ENCODE data around the gene BCKDHB. TPM values are rescaled to one million over a fixed set of nuclear protein-coding genes. Genes with fewer than 3 reads are reported as not detected.
A peak's percentile ranks its signal among the peaks of the same experiment; 100 is the strongest.

BCKDHB gene
- total RNA-seq, 1 donor from 2014 or later, result 21.5 TPM

GRCh38 chr6:80154160-80154559 lies 47.7 kb downstream of the BCKDHB start:
- H3K27me3 ChIP-seq (ENCODE audit: control insufficient read depth, insufficient read depth, low read length), result no peaks in the 10 kb centered on the region
- H3K4me3 ChIP-seq (ENCODE audit: low read depth, low read length), result no peak overlapping the region
- no peak for TF ChIP-seq CTCF (IDR thresholded peaks at IDR 0.05; ENCODE audit: insufficient read depth, low read length, poor library complexity, severe bottlenecking)
- no peak for DNase-seq (ENCODE audit: low read depth)
- H3K36me3 ChIP-seq (ENCODE audit: control insufficient read depth, insufficient read depth, low read length), result no peaks in the 10 kb centered on the region

GRCh38 chr6:80156221-80156620 lies 49.8 kb downstream of the BCKDHB start:
- no peak for DNase-seq (ENCODE audit: low read depth)

GRCh38 chr6:80158478-80158989 lies 52.1 kb downstream of the BCKDHB start:
- Histone ChIP-seq H3K36me3 (ENCODE audit: control insufficient read depth, insufficient read depth, low read length) (no peaks in the 10 kb centered on the region), H3K4me3 (ENCODE audit: low read depth, low read length) (no peak overlapping the region), H3K27me3 (ENCODE audit: control insufficient read depth, insufficient read depth, low read length) (no peaks in the 10 kb centered on the region)
- DNase-seq (ENCODE audit: low read depth), result no peak
- no peak for TF ChIP-seq CTCF (IDR thresholded peaks at IDR 0.05; ENCODE audit: insufficient read depth, low read length, poor library complexity, severe bottlenecking)

More at GRCh38 chr6:80156221-80156620, 49.8 kb downstream of the BCKDHB start:
- Histone ChIP-seq H3K4me3 (ENCODE audit: low read depth, low read length) (no peak overlapping the region), H3K27me3 (ENCODE audit: control insufficient read depth, insufficient read depth, low read length) (no peaks in the 10 kb centered on the region), H3K36me3 (ENCODE audit: control insufficient read depth, insufficient read depth, low read length) (no peaks in the 10 kb centered on the region)
- no peak for TF ChIP-seq CTCF (IDR thresholded peaks at IDR 0.05; ENCODE audit: insufficient read depth, low read length, poor library complexity, severe bottlenecking)

GRCh38 chr6:80161434-80161833 lies 55.0 kb downstream of the BCKDHB start:
- TF ChIP-seq CTCF (IDR thresholded peaks at IDR 0.05; ENCODE audit: insufficient read depth, low read length, poor library complexity, severe bottlenecking), result no peak
- no peak overlapping the region for H3K4me3 ChIP-seq (ENCODE audit: low read depth, low read length)
- no peak for DNase-seq (ENCODE audit: low read depth)
- no peaks in the 10 kb centered on the region for H3K27me3 ChIP-seq (ENCODE audit: control insufficient read depth, insufficient read depth, low read length)
- H3K36me3 ChIP-seq (ENCODE audit: control insufficient read depth, insufficient read depth, low read length), result no peaks in the 10 kb centered on the region

- Histone ChIP-seq H3K27me3 (ENCODE audit: control insufficient read depth, insufficient read depth, low read length) (no peaks in the 10 kb centered on the region), H3K36me3 (ENCODE audit: control insufficient read depth, insufficient read depth, low read length) (no peaks in the 10 kb centered on the region), H3K4me3 (ENCODE audit: low read depth, low read length) (no peak overlapping the region)
- peak; percentile 47 for DNase-seq (ENCODE audit: low read depth)
- TF ChIP-seq CTCF (IDR thresholded peaks at IDR 0.05; ENCODE audit: insufficient read depth, low read length, poor library complexity, severe bottlenecking), result no peak
These were observed 57.3 kb downstream of the BCKDHB start for GRCh38 chr6:80163754-80164187.

GRCh38 chr6:80165143-80165542 lies 58.7 kb downstream of the BCKDHB start:
- TF ChIP-seq CTCF (IDR thresholded peaks at IDR 0.05; ENCODE audit: insufficient read depth, low read length, poor library complexity, severe bottlenecking), result no peak
- no peak for DNase-seq (ENCODE audit: low read depth)

More at GRCh38 chr6:80165143-80165542, 58.7 kb downstream of the BCKDHB start:
- no peaks in the 10 kb centered on the region for H3K36me3 ChIP-seq (ENCODE audit: control insufficient read depth, insufficient read depth, low read length)
- H3K4me3 ChIP-seq (ENCODE audit: low read depth, low read length), result no peak overlapping the region
- H3K27me3 ChIP-seq (ENCODE audit: control insufficient read depth, insufficient read depth, low read length), result no peaks in the 10 kb centered on the region

Measured in kidney epithelial cell (primary cell).